ENCODE measurements around the gene CTTN. TPM values are rescaled to one million over a fixed set of nuclear protein-coding genes. Genes with fewer than 3 reads are reported as not detected.

CTTN gene
- total and polyA plus RNA-seq, 2 donors = 121 to 149 TPM

- no peak for DNase-seq (ENCODE audit: extremely low spot score)
- H3K4me3 ChIP-seq (ENCODE audit: low read depth, low read length) = no peak overlapping the region
- no peak overlapping the region for H3K27ac ChIP-seq (ENCODE audit: low read depth)
- no peaks in the 10 kb centered on the region for H3K4me1 ChIP-seq (ENCODE audit: insufficient read depth)
- peaks cover 8% of the 10 kb centered on the region for H3K36me3 ChIP-seq (ENCODE audit: insufficient read depth)
- 92% methylated on average over 14 of the region's 14 CpGs for WGBS
These were observed 21.7 kb downstream of the CTTN start for GRCh38 chr11:70420008-70420464.

DNA sequence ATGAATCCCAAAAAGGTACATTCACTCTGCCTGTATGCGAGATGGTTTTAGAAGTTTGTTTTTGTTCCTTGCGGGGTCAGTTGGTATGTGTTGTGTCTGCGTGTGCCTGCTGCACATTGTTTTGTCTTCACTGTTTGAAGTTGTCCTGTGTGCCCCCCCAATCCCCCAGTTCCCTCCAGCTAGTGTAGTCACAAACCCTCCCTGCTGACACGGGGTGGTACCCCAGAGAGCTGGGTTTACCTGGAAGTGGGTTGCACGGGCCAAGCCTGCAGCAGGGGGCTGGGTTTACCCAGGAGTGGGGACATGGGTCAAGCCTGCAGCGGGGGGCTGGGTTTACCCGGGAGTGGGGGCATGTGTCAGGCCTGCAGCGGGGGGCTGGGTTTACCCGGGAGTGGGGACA, 22.2 kb downstream of the CTTN start:
- Histone ChIP-seq H3K27ac (ENCODE audit: low read depth) (no peak overlapping the region), H3K36me3 (ENCODE audit: insufficient read depth) (peaks cover 8% of the 10 kb centered on the region), H3K4me3 (ENCODE audit: low read depth, low read length) (no peak overlapping the region), H3K4me1 (ENCODE audit: insufficient read depth) (no peaks in the 10 kb centered on the region)
- WGBS = 85% methylated on average over 9 of the region's 9 CpGs
- no peak for DNase-seq (ENCODE audit: extremely low spot score)

GRCh38 chr11:70421123-70421522, 22.8 kb downstream of the CTTN start:
- Histone ChIP-seq H3K27ac (ENCODE audit: low read depth) (no peak overlapping the region), H3K36me3 (ENCODE audit: insufficient read depth) (peaks cover 8% of the 10 kb centered on the region), H3K4me1 (ENCODE audit: insufficient read depth) (no peaks in the 10 kb centered on the region), H3K4me3 (ENCODE audit: low read depth, low read length) (no peak overlapping the region)
- no peak for DNase-seq (ENCODE audit: extremely low spot score)
- WGBS = 80% methylated on average over 13 of the region's 13 CpGs

GRCh38 chr11:70422692-70423522, 24.6 kb downstream of the CTTN start:
- 90% methylated on average over 35 of the region's 35 CpGs for WGBS
- Histone ChIP-seq H3K4me3 (ENCODE audit: low read depth, low read length) (no peak overlapping the region), H3K27ac (ENCODE audit: low read depth) (no peak overlapping the region), H3K4me1 (ENCODE audit: insufficient read depth) (no peaks in the 10 kb centered on the region), H3K36me3 (ENCODE audit: insufficient read depth) (peaks cover 8% of the 10 kb centered on the region)
- no peak for DNase-seq (ENCODE audit: extremely low spot score)

GRCh38 chr11:70423523-70424505, 25.5 kb downstream of the CTTN start:
- peaks cover 8% of the 10 kb centered on the region for H3K36me3 ChIP-seq (ENCODE audit: insufficient read depth)
- DNase-seq (ENCODE audit: extremely low spot score) = no peak

GRCh38 chr11:70424765-70425344, 26.5 kb downstream of the CTTN start:
- Histone ChIP-seq H3K27ac (ENCODE audit: low read depth) (no peak overlapping the region), H3K4me3 (ENCODE audit: low read depth, low read length) (no peak overlapping the region), H3K4me1 (ENCODE audit: insufficient read depth) (no peaks in the 10 kb centered on the region), H3K36me3 (ENCODE audit: insufficient read depth) (peaks cover 8% of the 10 kb centered on the region)
- no peak for DNase-seq (ENCODE audit: extremely low spot score)
- 88% methylated on average over 14 of the region's 14 CpGs for WGBS

More at GRCh38 chr11:70423523-70424505, 25.5 kb downstream of the CTTN start:
- no peak overlapping the region for H3K27ac ChIP-seq (ENCODE audit: low read depth)
- WGBS = 88% methylated on average over 34 of the region's 34 CpGs
- H3K4me3 ChIP-seq (ENCODE audit: low read depth, low read length) = no peak overlapping the region
- H3K4me1 ChIP-seq (ENCODE audit: insufficient read depth) = no peaks in the 10 kb centered on the region

DNA sequence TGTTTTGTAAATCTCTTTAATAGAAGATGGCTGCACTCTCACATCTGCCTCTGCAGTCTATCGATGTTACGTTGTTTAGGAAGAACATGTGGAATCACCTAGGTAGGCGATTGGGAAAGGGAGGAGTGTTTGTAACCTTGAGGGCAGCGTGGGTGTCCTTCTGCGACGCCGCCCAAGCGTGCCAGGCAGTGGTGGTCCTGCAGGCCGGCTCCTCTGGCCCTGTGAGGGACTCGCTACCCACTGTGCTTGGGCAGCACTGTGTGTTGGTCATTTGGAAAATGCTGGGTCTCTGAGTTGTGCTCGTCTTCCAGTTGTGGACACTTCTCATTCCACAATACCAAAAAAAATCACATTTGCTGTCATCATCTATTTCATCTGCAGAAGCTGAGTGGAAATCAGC, 29.1 kb downstream of the CTTN start:
- DNase-seq (ENCODE audit: extremely low spot score) = no peak
- Histone ChIP-seq H3K4me1 (ENCODE audit: insufficient read depth) (no peaks in the 10 kb centered on the region), H3K4me3 (ENCODE audit: low read depth, low read length) (no peak overlapping the region), H3K27ac (ENCODE audit: low read depth) (no peak overlapping the region), H3K36me3 (ENCODE audit: insufficient read depth) (peaks cover 5% of the 10 kb centered on the region)
- 95% methylated on average over 11 of the region's 11 CpGs for WGBS

DNA sequence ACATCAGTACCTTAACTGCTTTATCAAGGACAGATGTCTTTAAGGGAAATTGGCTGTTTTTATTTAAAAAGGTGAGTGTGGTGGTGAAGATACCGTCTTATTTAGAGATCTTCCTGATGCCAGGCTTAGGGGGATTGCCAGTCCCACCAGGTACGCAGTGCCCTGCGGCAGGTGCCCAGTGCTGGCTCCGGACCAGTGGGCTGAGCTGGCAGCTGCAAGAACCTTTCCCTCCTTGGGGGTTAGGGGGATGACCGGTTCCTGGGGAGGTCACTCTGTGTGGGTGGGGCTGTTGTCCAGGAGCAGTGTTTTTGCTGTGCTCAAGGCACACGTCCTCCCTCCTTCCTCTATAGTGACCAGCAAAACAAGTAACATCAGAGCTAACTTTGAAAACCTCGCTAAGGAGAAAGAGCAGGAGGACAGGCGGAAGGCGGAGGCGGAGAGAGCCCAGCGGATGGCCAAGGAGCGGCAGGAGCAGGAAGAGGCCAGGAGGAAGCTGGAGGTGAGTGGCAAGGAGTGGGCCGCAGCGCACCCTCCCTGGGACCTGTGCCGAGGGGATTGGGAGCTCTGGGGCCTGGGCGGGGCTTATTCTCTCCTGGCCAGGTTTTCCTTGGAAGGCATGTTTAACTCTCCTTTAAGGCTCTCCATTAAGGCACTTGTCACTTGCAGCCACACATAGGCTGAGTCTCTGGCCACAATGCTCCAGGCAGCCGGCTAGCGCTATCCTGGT, 30.5 kb downstream of the CTTN start:
- WGBS = 94% methylated on average over 18 of the region's 18 CpGs
- Histone ChIP-seq H3K27ac (ENCODE audit: low read depth) (no peak overlapping the region), H3K36me3 (ENCODE audit: insufficient read depth) (peaks cover 10% of the 10 kb centered on the region), H3K4me3 (ENCODE audit: low read depth, low read length) (no peak overlapping the region), H3K4me1 (ENCODE audit: insufficient read depth) (no peaks in the 10 kb centered on the region)
- DNase-seq (ENCODE audit: extremely low spot score) = no peak

GRCh38 chr11:70429428-70429705, 31.0 kb downstream of the CTTN start:
- H3K27ac ChIP-seq (ENCODE audit: low read depth) = no peak overlapping the region
- WGBS = 76% methylated on average over 8 of the region's 8 CpGs
- no peak overlapping the region for H3K4me3 ChIP-seq (ENCODE audit: low read depth, low read length)
- H3K36me3 ChIP-seq (ENCODE audit: insufficient read depth) = peaks cover 9% of the 10 kb centered on the region
- DNase-seq (ENCODE audit: extremely low spot score) = no peak
- H3K4me1 ChIP-seq (ENCODE audit: insufficient read depth) = no peaks in the 10 kb centered on the region

DNA sequence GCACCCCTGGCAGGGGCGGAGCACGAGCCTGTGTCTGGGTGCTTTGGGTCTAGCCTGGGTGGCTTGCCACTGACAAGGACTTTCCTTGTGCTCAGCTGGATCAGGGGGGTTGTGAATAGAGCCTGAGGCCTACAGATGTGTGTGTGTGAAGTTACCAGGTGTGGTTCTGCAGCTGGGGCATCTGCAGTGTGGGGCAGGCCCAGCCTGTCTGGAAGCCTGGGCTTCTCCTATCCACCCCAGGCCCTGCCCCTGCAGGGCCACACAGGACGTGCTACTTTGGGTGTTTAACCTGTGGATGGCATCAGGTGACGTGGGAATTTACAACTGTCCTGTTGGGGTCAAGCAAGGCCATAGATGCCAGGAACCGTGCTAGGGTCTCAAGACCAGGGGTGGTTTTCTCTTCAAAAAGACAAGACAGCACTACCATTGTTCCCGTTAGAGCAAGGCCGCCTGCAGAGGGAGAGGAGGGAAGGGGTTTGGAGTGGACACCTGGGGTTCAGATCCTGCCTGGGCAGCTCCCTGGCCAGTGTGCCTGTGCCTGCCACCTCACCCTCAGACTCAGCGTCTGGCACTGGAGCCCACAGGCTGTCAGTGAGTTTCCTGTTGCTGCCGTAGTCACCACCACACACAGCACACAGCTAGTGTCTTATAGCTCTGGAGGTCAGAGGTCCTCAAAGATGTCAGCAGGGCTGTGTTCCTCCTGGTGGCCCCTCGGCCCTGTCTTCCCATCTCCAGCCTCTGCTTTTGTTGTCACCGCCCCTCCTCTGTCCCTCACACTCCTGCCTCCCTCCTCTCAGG, 31.6 kb downstream of the CTTN start:
- Histone ChIP-seq H3K36me3 (ENCODE audit: insufficient read depth) (peaks cover 6% of the 10 kb centered on the region), H3K4me1 (ENCODE audit: insufficient read depth) (no peaks in the 10 kb centered on the region), H3K27ac (ENCODE audit: low read depth) (no peak overlapping the region), H3K4me3 (ENCODE audit: low read depth, low read length) (no peak overlapping the region)
- 82% methylated on average over 11 of the region's 11 CpGs for WGBS
- no peak for DNase-seq (ENCODE audit: extremely low spot score)

GRCh38 chr11:70430671-70431574, 32.6 kb downstream of the CTTN start:
- Histone ChIP-seq H3K4me1 (ENCODE audit: insufficient read depth) (no peaks in the 10 kb centered on the region), H3K4me3 (ENCODE audit: low read depth, low read length) (no peak overlapping the region), H3K27ac (ENCODE audit: low read depth) (no peak overlapping the region), H3K36me3 (ENCODE audit: insufficient read depth) (peaks cover 6% of the 10 kb centered on the region)
- no peak for DNase-seq (ENCODE audit: extremely low spot score)
- WGBS = 92% methylated on average over 25 of the region's 25 CpGs

- no peak for DNase-seq (ENCODE audit: extremely low spot score)
- WGBS = 94% methylated on average over 12 of the region's 12 CpGs
- Histone ChIP-seq H3K36me3 (ENCODE audit: insufficient read depth) (peaks cover 8% of the 10 kb centered on the region), H3K4me3 (ENCODE audit: low read depth, low read length) (no peak overlapping the region), H3K4me1 (ENCODE audit: insufficient read depth) (no peaks in the 10 kb centered on the region), H3K27ac (ENCODE audit: low read depth) (no peak overlapping the region)
These were observed 33.3 kb downstream of the CTTN start for GRCh38 chr11:70431611-70432010.

Measured in urinary bladder (tissue), 4 donors.